ENCODE measurements around the gene ZFPM1.

Gene ZFPM1

GRCh38 chr16:88415713-88416323 lies 37.3 kb upstream of the ZFPM1 start:
- H3K4me1 ChIP-seq (ENCODE audit: low read length) = no peaks in the 10 kb centered on the region
- no peak overlapping the region for H2AFZ ChIP-seq (ENCODE audit: low read depth, low read length)
- no peaks in the 10 kb centered on the region for H3K9me3 ChIP-seq (ENCODE audit: insufficient read depth, low read length)
- H3K79me2 ChIP-seq (ENCODE audit: low read length) = no peaks in the 10 kb centered on the region
- H4K20me1 ChIP-seq (ENCODE audit: insufficient read depth, low read length) = no peaks in the 10 kb centered on the region
- H3K9ac ChIP-seq (ENCODE audit: low read length) = no peak overlapping the region
- no peak overlapping the region for H3K27ac ChIP-seq (ENCODE audit: low read length)
- H3K4me2 ChIP-seq (ENCODE audit: low read length) = no peak overlapping the region
- TF ChIP-seq EZH2phosphoT487 (IDR thresholded peaks at IDR 0.05; ENCODE audit: low read depth) (no peak), CTCF (IDR thresholded peaks at IDR 0.05; ENCODE audit: low read depth, low read length) (no peak)
- no peaks in the 10 kb centered on the region for H3K36me3 ChIP-seq (replicated peaks; ENCODE audit: low read depth, low read length)
- no peaks in the 10 kb centered on the region for H3K27me3 ChIP-seq (ENCODE audit: low read depth, low read length)
- H3K4me3 ChIP-seq (ENCODE audit: low read length) = no peak overlapping the region

- no peak overlapping the region for H2AFZ ChIP-seq (ENCODE audit: low read depth, low read length)
- H3K36me3 ChIP-seq (replicated peaks; ENCODE audit: low read depth, low read length) = no peaks in the 10 kb centered on the region
- TF ChIP-seq CTCF (IDR thresholded peaks at IDR 0.05; ENCODE audit: low read depth, low read length) = no peak
- TF ChIP-seq EZH2phosphoT487 (IDR thresholded peaks at IDR 0.05; ENCODE audit: low read depth) = no peak
Observed at GRCh38 chr16:88416686-88417085, 36.4 kb upstream of the ZFPM1 start.

GRCh38 chr16:88417684-88418476 lies 35.2 kb upstream of the ZFPM1 start:
- Histone ChIP-seq H3K4me3 (ENCODE audit: low read length) (no peak overlapping the region), H3K79me2 (ENCODE audit: low read length) (no peaks in the 10 kb centered on the region), H3K9ac (ENCODE audit: low read length) (no peak overlapping the region), H3K27me3 (ENCODE audit: low read depth, low read length) (no peaks in the 10 kb centered on the region), H2AFZ (ENCODE audit: low read depth, low read length) (no peak overlapping the region), H3K9me3 (ENCODE audit: insufficient read depth, low read length) (no peaks in the 10 kb centered on the region), H4K20me1 (ENCODE audit: insufficient read depth, low read length) (no peaks in the 10 kb centered on the region), H3K4me2 (ENCODE audit: low read length) (no peak overlapping the region), H3K36me3 (replicated peaks; ENCODE audit: low read depth, low read length) (no peaks in the 10 kb centered on the region), H3K4me1 (ENCODE audit: low read length) (no peaks in the 10 kb centered on the region), H3K27ac (ENCODE audit: low read length) (no peak overlapping the region)
- TF ChIP-seq EZH2phosphoT487 (IDR thresholded peaks at IDR 0.05; ENCODE audit: low read depth) = no peak

More at GRCh38 chr16:88416686-88417085, 36.4 kb upstream of the ZFPM1 start:
- Histone ChIP-seq H3K4me1 (ENCODE audit: low read length) (no peaks in the 10 kb centered on the region), H3K79me2 (ENCODE audit: low read length) (no peaks in the 10 kb centered on the region), H3K4me3 (ENCODE audit: low read length) (no peak overlapping the region), H3K27ac (ENCODE audit: low read length) (no peak overlapping the region), H3K27me3 (ENCODE audit: low read depth, low read length) (no peaks in the 10 kb centered on the region), H3K9ac (ENCODE audit: low read length) (no peak overlapping the region), H3K4me2 (ENCODE audit: low read length) (no peak overlapping the region), H3K9me3 (ENCODE audit: insufficient read depth, low read length) (no peaks in the 10 kb centered on the region), H4K20me1 (ENCODE audit: insufficient read depth, low read length) (no peaks in the 10 kb centered on the region)

- Histone ChIP-seq H2AFZ (ENCODE audit: low read depth, low read length) (no peak overlapping the region), H3K27me3 (ENCODE audit: low read depth, low read length) (no peaks in the 10 kb centered on the region), H3K4me2 (ENCODE audit: low read length) (no peak overlapping the region), H3K4me1 (ENCODE audit: low read length) (no peaks in the 10 kb centered on the region), H3K9me3 (ENCODE audit: insufficient read depth, low read length) (no peaks in the 10 kb centered on the region), H3K27ac (ENCODE audit: low read length) (no peak overlapping the region), H3K36me3 (replicated peaks; ENCODE audit: low read depth, low read length) (no peaks in the 10 kb centered on the region), H3K79me2 (ENCODE audit: low read length) (no peaks in the 10 kb centered on the region), H3K9ac (ENCODE audit: low read length) (no peak overlapping the region), H3K4me3 (ENCODE audit: low read length) (no peak overlapping the region), H4K20me1 (ENCODE audit: insufficient read depth, low read length) (no peaks in the 10 kb centered on the region)
- TF ChIP-seq EZH2phosphoT487 (IDR thresholded peaks at IDR 0.05; ENCODE audit: low read depth) (no peak), CTCF (IDR thresholded peaks at IDR 0.05; ENCODE audit: low read depth, low read length) (no peak)
Observed at GRCh38 chr16:88418869-88419268, 34.2 kb upstream of the ZFPM1 start.

Measured in OCI-LY3 (cell line).